Inflammatory macrophage treated with lipopolysaccharide for 4 hours (primary cell): ENCODE results near the gene GGTA1.
"Not testable (repeated sequence)": the region's sequence is repeated elsewhere in the genome, so short reads cannot be mapped to it uniquely, and the experiment has no call there.

Experiments
- DNase-seq: peaks from one replicate; pipeline ENCODE4 v3.0.0-alpha.2; 2020

The GGTA1 gene

DNA sequence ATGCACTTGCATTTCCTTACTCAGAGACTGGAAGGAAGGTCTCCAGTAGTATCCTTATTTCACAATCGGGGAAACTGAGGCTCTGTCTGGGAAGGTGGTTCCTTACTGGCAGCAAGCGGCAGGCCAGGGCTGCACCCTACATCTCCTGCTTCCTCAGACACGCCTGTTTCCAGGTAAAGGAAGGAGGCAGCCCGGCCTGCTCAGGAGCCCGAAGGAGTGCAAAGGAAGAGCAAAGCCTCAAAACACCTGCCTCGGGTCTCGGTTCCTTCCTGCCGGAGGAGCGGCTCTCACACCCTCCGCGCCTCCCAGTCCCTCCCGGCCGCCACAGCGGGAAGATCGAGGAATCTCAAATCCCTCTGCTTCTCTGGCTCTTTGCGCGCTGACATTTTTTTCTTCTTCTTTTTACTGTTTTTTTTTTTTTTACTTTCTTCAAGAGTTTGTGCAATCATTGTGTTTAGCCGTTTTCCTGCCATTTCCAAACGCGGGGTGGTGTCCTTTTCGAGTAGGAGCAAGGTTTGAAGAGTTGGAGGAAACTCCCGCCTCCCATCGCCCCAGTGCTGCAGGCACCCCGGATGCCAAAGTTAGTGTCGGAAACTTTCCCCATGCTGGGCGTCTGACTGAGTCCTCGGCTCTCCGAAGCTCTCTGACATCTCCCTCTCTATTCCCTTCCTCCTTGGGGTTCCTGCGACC lies 1.0 kb downstream of the GGTA1 start:
- peak; percentile 71 for DNase-seq

DNA sequence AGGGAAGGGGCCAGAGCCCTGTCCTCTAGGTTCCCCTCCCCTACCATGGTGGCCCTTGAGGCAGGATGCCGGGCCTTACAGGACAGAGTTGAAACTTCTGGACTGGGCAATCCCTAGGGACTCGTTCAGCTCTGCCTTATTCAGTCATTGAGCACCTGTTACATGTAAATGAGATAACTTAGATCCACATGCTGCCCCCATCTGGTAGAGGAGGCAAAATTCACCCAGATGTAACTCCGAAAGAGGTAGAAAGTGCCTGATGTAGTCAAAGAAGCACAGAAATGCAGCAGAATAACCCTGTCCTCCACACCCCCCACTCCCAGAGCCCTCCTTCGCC lies 1.5 kb downstream of the GGTA1 start:
- peak; percentile 80 for DNase-seq

DNA sequence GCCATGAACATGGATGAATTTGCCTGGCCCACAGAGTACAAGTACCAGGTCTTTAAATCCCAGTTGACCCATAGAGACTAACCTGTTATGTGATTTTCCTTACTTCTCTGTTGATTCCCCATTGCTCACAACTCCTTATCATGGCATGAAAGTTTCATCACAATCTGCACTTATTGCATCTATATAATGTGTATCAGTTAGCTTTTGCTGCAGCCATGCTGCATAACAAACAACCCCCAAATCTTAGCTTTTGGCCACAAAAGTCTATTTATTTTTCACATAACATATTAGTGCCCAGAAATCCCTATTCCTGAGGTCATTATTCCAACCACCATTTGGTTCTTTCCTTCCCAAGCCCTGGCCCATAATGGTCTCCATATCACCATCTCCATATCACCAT lies 3.7 kb downstream of the GGTA1 start:
- no peak for DNase-seq

DNA sequence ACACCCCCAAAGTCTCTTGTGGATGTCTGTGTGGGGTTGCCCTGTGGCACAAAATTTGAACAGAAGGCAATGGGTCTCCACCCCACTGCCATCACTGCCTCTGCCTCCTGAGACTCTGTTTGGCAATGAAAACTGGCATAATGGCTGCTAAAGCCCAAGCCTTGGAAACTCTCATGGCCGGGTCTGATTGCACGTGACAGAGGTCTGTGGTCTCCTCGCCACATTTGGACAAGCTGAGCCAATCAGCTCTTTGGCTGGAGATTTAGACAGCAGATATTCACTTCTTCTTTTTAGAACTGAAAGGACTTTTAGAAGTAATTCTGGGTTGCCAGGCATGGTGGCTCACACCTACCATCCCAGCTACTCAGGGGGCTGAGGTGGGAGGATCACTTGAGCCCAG lies 5.5 kb downstream of the GGTA1 start:
- peak; percentile 69 for DNase-seq

DNA sequence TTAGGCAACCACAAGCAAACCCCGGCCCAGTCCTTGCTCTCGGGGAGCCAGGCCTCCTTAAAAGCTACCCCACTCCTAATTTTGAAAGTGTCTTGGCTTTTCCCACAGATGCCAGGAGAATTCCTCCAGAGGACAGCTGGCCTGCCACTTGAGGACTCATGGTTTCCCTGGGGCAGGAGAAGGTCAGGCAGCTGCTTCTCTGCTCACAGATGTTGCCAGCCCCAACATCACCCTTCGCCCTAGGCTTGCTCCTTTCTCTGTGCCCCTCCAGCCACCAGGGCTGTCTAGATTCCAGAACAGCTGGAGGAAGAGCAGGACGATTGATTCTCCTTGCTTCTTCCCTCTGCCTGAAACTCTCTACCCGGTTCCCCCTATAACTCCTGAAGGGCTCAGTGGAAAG lies 8.5 kb downstream of the GGTA1 start:
- DNase-seq = no peak

DNA sequence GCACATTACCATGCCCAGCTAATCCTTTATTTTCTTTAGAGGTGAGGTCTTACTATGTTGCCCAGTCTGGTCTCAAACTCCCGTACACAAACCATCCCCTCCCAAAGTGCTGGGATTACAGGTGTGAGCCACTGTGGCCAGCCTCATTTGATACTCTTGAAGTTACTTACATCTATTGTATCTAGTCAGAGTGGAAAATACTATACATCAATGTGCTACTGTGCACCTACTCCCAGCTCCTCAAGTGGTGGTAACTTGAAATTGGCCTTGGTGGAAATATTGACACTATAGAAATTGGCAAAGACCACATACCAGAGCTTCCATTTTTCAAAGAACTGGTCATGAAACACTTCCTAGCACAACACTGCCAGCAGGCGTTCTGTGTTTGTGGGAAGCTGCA lies 10.3 kb downstream of the GGTA1 start:
- no peak for DNase-seq

DNA sequence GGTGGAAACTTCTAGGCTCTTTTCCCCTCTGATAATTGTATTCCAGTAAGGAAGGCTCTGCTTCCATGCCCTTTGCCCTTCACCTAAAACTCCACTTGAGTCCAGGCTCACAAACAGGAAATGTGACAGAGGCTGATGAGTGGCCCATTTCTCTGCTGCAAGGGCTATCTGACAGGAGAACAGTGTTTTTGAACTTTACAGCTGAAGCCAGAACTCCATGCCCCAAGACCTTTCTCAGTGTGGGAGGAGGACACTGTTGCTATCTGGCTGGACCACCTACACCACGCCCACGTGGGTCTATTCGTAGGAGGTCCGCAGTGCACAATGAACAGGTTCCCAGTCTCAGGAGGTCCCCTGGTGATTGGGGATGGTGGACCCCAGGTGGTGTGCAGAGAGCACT lies 13.6 kb downstream of the GGTA1 start:
- peak; percentile 26 for DNase-seq

DNA sequence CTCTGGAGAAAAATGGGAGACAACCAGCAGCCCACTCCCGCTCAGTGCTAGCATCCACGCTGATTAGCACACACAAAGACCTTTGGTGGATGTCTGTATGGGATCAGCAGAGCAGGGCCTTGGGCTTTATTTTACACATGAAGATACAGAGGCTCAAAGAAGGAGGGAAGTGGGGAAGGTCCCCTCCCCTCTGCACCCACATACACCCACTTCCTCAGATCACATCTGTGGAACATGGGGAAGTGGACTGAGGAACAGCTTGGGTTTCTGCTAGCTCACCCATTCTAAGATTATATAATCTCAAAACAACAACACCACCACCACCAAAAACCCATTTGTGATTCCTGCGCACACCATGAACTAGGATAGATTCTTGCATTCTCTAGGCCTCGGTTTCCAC lies 14.0 kb downstream of the GGTA1 start:
- DNase-seq = peak; percentile 71

DNA sequence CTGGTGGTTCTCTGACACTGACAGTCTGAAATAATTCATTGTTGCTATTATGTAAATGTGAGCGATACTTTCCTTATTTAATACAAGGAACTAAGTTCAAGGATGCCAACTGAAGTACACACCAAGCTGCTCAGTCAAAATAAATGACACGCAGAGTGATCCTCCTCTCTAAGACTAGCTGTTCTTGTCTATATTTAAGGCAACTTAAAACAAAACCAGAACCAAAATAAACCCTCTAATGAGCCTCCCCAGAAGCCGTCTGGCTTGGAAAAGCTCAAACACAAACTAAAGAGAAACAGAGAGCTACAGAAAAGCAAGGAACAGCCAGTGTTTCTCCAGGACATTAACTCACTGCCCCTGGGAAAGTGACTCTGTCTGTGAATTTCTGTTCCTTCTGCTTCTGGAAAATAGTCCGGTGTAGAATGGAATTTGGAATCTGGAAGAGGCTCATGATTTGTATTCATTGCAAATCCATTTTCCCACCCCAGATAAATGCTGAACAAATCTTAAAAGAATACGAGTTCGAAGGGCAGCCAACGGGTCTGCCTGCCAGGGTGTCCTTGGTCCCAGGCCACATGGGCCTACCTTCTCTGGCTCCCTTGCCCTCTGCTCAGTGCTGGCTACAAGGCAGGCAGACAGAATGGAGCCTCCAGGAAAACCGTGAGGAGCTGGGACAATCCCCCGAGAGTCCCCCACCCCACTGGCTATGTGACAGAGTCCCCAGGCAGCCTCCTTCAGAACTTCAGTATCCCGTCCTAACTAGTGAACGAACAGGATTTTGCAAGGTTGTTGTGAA lies 14.8 kb downstream of the GGTA1 start:
- peak; percentile 25 for DNase-seq

DNA sequence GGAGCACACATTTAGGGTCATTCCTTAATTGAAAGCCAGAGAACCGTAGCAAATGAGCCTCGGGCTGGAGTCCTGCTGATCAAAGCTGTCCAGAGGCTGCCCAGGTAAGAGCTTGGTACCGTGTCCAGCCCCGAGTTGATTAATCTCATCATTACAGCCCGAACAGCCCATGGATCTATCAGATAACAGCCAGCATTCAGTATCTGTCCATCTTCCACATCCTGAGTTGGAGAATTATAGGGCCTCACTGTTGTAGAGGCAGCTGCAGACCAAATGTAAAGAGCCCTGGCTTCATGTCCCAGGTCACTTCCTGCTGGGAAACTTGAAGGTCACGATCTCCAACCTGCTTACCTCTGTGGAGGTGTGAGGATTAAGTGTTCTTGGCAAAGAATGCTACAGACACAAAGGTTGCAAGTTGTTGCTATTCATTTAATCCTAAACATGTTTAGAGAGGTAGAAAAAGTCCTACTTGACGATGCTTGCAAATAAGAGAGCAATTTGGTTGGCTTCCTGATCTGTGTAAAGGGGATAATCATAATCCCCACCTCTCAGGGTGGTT lies 16.1 kb downstream of the GGTA1 start:
- no peak for DNase-seq

DNA sequence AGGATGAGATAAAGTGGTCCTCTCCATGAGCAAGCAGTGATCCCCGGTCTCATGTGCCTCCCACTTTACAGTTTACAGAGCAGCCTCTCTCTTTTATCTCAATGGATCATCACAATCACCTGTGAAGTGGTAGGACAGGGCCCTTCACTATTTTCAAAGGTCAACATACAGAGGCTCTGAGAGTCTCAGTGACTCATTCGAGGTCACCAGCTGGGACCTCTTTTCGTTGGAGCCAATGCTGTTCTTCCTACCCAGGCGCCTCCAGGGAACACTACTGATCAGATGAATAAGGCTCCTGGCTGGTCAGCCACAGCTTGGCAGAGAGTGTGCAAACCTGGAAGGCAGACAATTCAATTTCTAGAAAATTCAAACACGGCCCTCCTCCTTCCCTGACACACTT lies 16.6 kb downstream of the GGTA1 start:
- no peak for DNase-seq

DNA sequence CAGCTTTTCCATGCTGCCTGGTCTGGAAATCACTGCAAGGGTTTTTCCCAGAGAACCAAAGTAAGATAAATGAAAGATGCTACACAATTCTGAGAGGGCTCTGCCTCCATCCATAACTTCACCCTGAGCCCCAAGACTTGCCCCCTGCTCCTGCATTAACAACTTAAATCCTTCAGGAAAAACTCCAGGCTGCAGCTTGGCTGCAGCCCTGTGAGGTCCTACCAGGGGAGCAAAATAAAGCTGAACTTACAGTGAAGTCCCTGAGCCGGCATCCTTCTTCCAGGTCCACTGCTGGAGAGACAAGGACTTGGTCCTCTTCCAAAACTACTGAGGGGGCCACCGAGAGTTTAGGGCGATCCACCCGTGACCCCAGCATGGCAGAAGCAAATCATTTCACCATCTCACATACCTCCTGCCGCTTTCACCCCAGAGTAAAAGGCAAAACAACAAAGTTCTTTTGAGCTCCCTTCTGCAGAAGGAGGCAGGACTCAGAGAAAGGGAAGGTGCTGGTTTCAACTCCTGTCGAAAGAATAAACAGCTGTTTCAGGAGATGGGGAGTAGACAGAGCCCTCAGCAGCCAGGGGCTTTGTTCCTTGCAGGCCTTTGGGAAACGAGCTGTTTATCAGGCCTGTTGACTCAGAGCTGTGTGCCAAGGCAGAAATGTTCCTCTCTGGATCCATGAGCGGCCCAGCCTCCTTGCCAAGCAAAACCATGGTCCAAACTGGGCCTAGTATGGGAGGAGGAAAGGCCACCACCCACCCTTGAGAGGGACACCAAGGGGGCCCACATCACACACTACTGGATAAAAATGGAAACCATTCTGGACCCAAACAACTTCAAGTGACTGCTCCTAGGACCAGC lies 20.6 kb downstream of the GGTA1 start:
- DNase-seq = no peak

DNA sequence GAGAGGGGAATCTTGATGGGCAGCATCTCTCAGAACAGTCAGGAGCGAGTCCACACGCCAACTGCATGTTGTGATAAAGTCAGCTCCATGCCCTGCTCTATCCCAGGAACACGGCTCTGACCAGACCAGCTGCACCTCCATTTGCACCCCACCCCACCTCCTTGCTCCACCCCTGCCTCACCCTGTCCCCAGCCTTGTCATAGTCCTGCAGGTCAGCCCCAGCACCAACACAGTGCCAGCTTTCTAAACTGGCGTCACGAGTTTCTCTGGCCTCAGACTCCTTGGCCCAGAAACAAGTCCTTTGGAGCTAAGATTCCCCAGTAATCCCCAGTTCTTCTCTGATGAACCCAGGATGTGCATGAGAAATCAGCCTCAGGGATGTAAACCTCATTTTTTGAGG lies 23.5 kb downstream of the GGTA1 start:
- DNase-seq = no peak

DNA sequence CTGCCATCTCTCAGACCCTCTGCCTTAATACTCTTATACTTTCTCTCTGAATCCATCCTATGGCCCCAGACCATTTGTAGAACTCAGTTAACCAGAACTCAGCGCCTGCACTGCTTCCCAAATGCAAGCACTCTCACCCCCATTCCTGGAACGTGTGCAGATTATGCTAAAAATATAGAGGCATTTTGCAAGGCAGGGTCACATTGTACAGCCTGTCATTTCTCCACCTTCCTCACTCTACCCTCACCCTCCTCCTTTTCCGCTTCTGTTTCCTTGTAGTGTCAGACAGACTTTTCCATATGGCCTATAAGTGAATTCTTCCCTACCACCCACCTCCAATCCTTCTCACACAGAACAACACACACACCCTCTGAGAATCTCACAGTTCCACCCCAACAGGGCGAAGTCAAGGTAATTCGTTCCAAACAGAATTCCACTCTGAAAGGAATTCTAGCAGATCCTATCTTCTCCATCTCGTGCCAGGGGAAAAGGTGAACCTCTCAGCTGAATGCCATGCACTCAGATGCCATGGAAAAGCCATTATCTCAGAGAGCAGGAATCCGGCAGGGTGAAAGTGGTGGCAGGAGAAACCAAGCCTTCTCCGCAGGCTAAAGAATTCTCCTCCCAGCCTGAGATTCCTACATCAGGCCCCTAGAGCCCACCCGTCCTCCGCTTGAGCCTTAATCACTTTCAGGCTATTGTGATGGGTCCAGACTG lies 25.3 kb downstream of the GGTA1 start:
- no peak for DNase-seq

DNA sequence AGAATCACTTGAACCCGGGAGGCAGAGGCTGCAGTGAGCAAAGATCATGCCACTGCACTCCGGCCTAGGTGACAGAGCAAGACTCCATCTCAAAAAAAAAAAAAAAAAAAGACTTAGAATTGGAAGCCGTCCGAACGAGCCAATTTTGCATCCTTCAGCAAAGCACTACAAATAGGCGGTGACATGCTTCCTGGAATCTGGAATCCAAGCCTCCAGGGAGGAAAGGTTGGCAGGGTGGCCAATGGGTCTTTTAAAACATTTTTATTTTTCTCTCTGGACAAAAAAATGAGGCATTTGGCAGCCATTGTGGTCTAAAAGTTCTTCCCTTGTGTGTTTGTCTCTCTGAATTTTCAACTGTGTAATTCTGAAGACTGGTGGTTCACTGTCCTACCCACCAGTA lies 26.4 kb downstream of the GGTA1 start:
- no peak for DNase-seq

DNA sequence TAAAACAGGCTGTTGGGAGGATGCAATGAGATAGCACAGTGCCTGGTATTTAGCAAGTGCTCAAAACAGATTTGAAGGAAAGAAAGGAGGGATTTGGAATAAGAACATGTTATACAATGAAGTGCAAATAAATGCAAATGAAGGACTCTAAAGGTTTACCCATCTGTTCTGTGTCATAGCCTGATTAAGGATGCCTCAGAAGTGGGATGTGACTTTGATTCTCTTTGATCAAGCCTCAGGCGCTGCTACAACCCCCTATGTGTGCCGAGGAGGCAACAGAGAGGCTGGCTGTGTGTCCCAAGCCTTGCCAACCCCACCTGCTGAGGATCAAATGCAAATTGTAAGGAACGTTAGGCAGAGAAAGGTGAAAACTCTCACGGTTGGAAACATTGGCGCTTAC lies 27.2 kb downstream of the GGTA1 start:
- DNase-seq = no peak

DNA sequence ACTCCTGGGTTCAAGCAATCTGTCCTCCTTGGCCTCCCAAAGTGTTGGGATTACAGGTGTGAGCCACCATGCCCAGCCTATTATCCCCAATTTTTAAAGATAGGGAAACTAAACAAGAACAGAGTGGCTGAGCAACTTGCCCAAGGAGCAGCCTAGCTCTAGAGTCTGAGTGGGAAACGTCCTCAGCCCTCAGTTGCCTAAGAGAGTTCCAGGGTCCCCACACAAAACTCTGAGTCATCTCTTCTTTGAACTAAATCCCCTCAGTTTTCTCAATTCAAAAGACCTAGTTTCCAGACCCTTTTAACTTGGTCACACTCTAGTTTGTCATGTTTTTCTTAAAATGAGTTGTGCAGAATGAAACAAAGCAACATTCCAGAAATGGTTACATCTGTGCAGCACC lies 33.5 kb downstream of the GGTA1 start:
- no peak for DNase-seq

DNA sequence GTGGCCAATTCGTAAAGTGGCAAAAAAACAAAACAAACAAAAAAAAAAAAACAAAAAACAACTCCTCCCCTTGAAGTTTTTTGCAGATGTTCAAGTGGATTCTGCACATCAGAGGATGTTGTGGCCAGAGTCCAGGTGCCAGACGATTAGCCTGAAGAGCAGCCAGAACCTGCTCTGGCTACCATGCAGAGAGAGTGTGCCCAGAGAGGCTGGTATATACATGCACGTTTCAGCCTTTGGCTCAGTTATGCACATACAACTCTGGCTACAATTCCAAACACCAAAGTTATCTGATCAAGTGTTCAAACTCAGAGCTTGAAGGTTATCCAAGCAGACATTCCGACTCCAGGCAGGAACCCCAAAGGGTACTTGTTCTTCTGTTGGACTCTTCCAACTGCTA lies 34.7 kb downstream of the GGTA1 start:
- DNase-seq = no peak

DNA sequence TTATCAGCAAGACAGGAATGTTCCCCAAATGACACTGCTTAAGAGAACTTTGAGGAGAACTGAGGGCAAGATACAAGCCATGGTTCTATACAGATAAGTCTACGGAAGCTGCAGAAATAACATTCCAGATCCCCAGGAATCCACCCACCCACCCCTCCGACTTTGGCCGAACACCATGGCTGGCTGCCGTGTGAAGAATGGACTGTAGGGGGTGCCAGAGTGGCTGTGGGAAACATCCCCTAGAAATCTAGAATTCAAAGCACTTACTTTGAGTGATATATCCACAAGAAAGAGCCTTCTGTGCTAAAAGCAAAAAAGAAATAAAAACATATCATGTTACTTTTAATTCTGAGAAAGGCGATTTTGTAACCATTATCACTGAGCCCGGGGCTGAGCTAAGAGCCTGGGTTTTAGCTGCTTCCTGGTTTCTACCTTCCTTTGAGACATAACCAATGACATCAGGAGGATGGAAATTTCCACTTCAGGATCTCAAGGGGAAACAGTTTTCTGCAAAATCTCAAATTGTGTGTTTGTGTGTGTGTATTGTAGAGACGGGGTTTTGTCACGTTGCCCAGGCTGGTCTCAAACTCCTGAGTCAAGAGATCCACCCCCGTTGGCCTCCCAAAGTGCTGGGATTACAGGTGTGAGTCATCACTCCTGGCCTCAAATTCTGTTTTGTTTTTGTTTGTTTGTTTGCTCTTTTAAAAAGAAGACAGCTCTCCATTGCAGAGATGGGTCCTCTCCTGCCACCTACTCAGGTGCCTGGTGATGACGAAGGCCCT lies 36.4 kb downstream of the GGTA1 start:
- peak; percentile 41 for DNase-seq

DNA sequence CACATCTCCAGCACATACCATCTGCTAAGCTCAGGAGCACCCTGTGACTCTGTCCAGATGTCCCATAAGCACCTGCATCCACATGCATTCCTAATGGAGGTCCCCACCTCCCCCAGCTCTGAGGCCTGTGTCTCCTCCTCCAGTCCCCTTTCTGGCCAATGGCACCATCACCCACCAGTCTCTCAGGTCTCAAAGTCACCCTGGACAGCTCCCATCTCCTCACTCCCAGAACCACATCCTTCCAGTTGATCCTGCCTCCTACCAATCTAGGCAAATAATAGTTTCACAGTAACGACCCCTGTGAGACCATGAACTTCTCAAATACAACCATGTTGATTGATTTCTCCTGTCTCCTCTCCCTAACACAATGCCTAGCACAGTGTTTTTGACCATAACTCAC lies 40.1 kb downstream of the GGTA1 start:
- DNase-seq = no peak

DNA sequence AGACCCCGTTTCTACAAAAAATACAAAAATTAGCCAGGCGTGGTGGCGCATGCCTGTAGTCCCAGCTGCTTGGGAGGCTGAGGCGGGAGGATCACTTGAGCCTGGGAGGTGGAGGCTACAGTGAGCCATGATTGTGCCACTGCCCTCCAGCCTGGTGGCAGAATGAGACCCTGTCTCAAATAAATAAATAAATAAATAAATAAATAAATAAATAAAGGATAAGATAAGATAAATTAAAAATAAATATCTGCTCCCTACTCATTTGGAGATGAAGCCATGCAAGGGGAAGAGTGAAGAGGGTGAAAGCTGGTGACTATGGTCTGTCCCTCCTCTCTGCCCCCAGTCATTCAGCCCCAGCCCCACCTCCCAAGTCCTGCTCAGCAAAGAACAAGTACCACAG lies 41.2 kb downstream of the GGTA1 start:
- not testable (repeated sequence) for DNase-seq
